ENCODE data around the gene GART.

Gene GART

DNA sequence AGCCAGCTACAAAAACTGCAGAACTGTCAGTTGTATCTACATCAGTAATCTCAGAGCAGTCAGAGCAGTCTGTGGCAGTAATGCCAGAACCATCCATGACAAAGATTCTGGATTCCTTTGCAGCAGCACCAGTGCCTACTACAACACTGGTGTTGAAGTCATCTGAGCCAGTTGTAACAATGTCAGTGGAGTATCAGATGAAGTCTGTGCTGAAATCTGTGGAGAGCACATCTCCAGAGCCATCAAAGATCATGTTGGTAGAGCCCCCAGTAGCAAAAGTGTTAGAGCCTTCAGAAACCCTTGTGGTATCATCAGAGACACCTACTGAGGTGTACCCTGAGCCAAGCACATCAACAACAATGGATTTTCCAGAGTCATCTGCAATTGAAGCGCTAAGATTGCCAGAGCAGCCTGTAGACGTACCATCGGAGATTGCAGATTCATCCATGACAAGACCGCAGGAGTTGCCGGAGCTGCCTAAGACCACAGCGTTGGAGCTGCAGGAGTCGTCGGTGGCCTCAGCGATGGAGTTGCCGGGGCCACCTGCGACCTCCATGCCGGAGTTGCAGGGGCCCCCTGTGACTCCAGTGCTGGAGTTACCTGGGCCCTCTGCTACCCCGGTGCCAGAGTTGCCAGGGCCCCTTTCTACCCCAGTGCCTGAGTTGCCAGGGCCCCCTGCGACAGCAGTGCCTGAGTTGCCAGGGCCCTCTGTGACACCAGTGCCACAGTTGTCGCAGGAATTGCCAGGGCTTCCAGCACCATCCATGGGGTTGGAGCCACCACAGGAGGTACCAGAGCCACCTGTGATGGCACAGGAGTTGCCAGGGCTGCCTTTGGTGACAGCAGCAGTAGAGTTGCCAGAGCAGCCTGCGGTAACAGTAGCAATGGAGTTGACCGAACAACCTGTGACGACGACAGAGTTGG is 8.2 kb upstream of the GART start:
- Mint-ChIP-seq H3K4me3 (no peak overlapping the region), H3K36me3 (ENCODE audit: low read depth) (peaks cover 73% of the 10 kb centered on the region), H3K9me3 (no peaks in the 10 kb centered on the region), H3K27me3 (ENCODE audit: low read depth) (no peaks in the 10 kb centered on the region), H3K27ac (no peak overlapping the region), H3K4me1 (ENCODE audit: low read depth) (peaks cover 19% of the 10 kb centered on the region)
- no peak for DNase-seq (ENCODE audit: low spot score)

- no peak for DNase-seq (ENCODE audit: low spot score)
- Mint-ChIP-seq H3K27ac (peak overlapping the region; percentile 41), H3K27me3 (ENCODE audit: low read depth) (no peaks in the 10 kb centered on the region), H3K9me3 (no peaks in the 10 kb centered on the region), H3K4me1 (ENCODE audit: low read depth) (peaks cover 18% of the 10 kb centered on the region), H3K4me3 (no peak overlapping the region), H3K36me3 (ENCODE audit: low read depth) (peaks cover 61% of the 10 kb centered on the region)
Observed at GRCh38 chr21:33546086-33546485, 4.2 kb upstream of the GART start.

GRCh38 chr21:33544451-33545195 is 2.7 kb upstream of the GART start:
- H3K27ac Mint-ChIP-seq = peak overlapping the region; percentile 100
- peaks cover 27% of the 10 kb centered on the region for H3K4me1 Mint-ChIP-seq (ENCODE audit: low read depth)
- no peaks in the 10 kb centered on the region for H3K27me3 Mint-ChIP-seq (ENCODE audit: low read depth)
- H3K9me3 Mint-ChIP-seq = no peaks in the 10 kb centered on the region
- no peak for DNase-seq (ENCODE audit: low spot score)
- H3K36me3 Mint-ChIP-seq (ENCODE audit: low read depth) = peaks cover 56% of the 10 kb centered on the region
- H3K4me3 Mint-ChIP-seq = peak overlapping the region; percentile 98

- Mint-ChIP-seq H3K4me1 (ENCODE audit: low read depth) (peaks cover 30% of the 10 kb centered on the region), H3K9me3 (no peaks in the 10 kb centered on the region), H3K27ac (peak overlapping the region; percentile 100), H3K27me3 (ENCODE audit: low read depth) (no peaks in the 10 kb centered on the region), H3K4me3 (peak overlapping the region; percentile 98), H3K36me3 (ENCODE audit: low read depth) (peaks cover 54% of the 10 kb centered on the region)
- peak; percentile 80 for DNase-seq (ENCODE audit: low spot score)
Observed at GRCh38 chr21:33543505-33544129, 1.7 kb upstream of the GART start.

- no peaks in the 10 kb centered on the region for H3K27me3 Mint-ChIP-seq (ENCODE audit: low read depth)
- H3K4me1 Mint-ChIP-seq (ENCODE audit: low read depth) = peaks cover 32% of the 10 kb centered on the region
- H3K9me3 Mint-ChIP-seq = no peaks in the 10 kb centered on the region
- peaks cover 55% of the 10 kb centered on the region for H3K36me3 Mint-ChIP-seq (ENCODE audit: low read depth)
- DNase-seq (ENCODE audit: low spot score) = peak; percentile 99
- H3K4me3 Mint-ChIP-seq = peak within 1 kb of the TSS; percentile 98
- H3K27ac Mint-ChIP-seq = peak within 1 kb of the TSS; percentile 100
Observed at GRCh38 chr21:33542640-33543504, 955 bp upstream of the GART start, which contains the start of gene SON. Gene SON, plus strand, starts transcription at chr21:33543038. Its CDS starts 55 bp downstream, at chr21:33543093.

GRCh38 chr21:33541105-33541711 is 709 bp downstream of the GART start:
- H3K36me3 Mint-ChIP-seq (ENCODE audit: low read depth) = peaks cover 64% of the 10 kb centered on the region
- H3K27me3 Mint-ChIP-seq (ENCODE audit: low read depth) = no peaks in the 10 kb centered on the region
- peaks cover 42% of the 10 kb centered on the region for H3K4me1 Mint-ChIP-seq (ENCODE audit: low read depth)
- DNase-seq (ENCODE audit: low spot score) = no peak
- H3K27ac Mint-ChIP-seq = peak overlapping the region; percentile 100
- H3K9me3 Mint-ChIP-seq = peaks cover 5% of the 10 kb centered on the region
- peak overlapping the region; percentile 98 for H3K4me3 Mint-ChIP-seq

DNA sequence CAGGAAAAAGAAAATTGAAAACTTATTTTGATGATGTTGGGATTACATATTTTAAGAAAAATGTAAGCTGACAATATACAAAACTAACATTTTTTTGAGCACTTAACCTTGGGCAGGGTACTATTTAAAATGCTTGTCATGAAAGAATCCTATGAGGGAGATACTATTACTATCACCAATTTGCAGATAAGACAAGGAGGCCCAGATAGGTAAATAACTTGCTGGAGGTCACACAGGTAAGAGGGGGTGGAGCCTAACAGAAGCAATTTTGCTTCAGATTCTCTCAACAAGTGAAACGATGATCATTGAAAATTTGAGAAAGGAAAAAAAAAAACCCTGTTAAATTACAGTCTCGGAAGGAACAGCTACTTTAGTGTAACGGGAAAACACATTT is 1.2 kb downstream of the GART start:
- H3K27me3 Mint-ChIP-seq (ENCODE audit: low read depth) = no peaks in the 10 kb centered on the region
- H3K4me1 Mint-ChIP-seq (ENCODE audit: low read depth) = peaks cover 38% of the 10 kb centered on the region
- peaks cover 5% of the 10 kb centered on the region for H3K9me3 Mint-ChIP-seq
- DNase-seq (ENCODE audit: low spot score) = no peak
- peaks cover 62% of the 10 kb centered on the region for H3K36me3 Mint-ChIP-seq (ENCODE audit: low read depth)
- peak overlapping the region; percentile 100 for H3K27ac Mint-ChIP-seq
- H3K4me3 Mint-ChIP-seq = peak overlapping the region; percentile 98

DNA sequence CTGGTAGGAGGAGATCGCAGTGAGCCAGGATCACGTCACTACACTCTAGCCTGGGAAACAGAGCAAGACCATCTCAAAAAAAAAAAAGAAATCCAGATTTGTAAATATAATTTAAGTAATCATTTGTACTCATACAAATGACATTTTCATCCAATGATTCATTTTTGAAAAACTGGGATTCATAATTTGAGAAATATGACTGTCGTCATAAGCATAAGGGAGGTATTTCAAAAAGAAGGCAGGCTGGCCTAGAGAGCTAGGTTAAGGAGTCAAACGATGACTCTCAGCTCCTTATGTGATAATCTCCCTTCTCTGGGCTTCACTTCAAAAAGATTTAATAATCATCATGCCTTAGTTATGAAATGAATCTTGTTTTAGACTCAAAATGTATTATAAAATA is 2.3 kb downstream of the GART start:
- H3K4me1 Mint-ChIP-seq (ENCODE audit: low read depth) = peaks cover 30% of the 10 kb centered on the region
- H3K4me3 Mint-ChIP-seq = no peak overlapping the region
- no peak overlapping the region for H3K27ac Mint-ChIP-seq
- H3K27me3 Mint-ChIP-seq (ENCODE audit: low read depth) = no peaks in the 10 kb centered on the region
- no peak for DNase-seq (ENCODE audit: low spot score)
- peaks cover 5% of the 10 kb centered on the region for H3K9me3 Mint-ChIP-seq
- H3K36me3 Mint-ChIP-seq (ENCODE audit: low read depth) = peaks cover 64% of the 10 kb centered on the region

- H3K27ac Mint-ChIP-seq = no peak overlapping the region
- no peak overlapping the region for H3K4me3 Mint-ChIP-seq
- H3K4me1 Mint-ChIP-seq (ENCODE audit: low read depth) = peaks cover 26% of the 10 kb centered on the region
- no peaks in the 10 kb centered on the region for H3K27me3 Mint-ChIP-seq (ENCODE audit: low read depth)
- DNase-seq (ENCODE audit: low spot score) = no peak
- H3K9me3 Mint-ChIP-seq = peaks cover 5% of the 10 kb centered on the region
- H3K36me3 Mint-ChIP-seq (ENCODE audit: low read depth) = peaks cover 64% of the 10 kb centered on the region
Observed at GRCh38 chr21:33537212-33537611, 4.7 kb downstream of the GART start.

DNA sequence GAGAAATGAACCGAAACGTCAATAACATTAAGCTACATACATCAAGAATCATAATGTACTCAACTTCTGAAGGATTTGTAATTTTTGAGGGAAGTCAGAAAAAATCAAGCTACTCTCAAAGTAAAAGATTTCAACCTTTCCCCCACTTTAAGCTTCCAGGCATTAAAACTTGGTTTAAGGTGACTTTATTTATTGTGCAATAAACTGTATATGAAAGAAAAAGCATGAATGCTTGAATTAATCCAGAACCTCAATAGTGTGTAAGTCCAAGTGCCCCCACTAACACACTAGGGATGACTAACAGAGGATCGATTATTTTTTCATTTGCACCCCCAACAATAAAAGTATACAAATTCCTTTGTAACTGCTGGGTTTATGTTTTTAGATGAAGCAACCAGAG is 10.9 kb downstream of the GART start:
- DNase-seq (ENCODE audit: low spot score) = no peak
- Mint-ChIP-seq H3K9me3 (no peaks in the 10 kb centered on the region), H3K4me1 (ENCODE audit: low read depth) (peaks cover 2% of the 10 kb centered on the region), H3K36me3 (ENCODE audit: low read depth) (peaks cover 70% of the 10 kb centered on the region), H3K4me3 (no peak overlapping the region), H3K27ac (no peak overlapping the region), H3K27me3 (ENCODE audit: low read depth) (no peaks in the 10 kb centered on the region)

GRCh38 chr21:33522953-33523349 is 19.0 kb downstream of the GART start:
- H3K27ac Mint-ChIP-seq = no peak overlapping the region
- H3K4me1 Mint-ChIP-seq (ENCODE audit: low read depth) = no peaks in the 10 kb centered on the region
- H3K9me3 Mint-ChIP-seq = no peaks in the 10 kb centered on the region
- DNase-seq (ENCODE audit: low spot score) = no peak
- peaks cover 42% of the 10 kb centered on the region for H3K36me3 Mint-ChIP-seq (ENCODE audit: low read depth)
- no peak overlapping the region for H3K4me3 Mint-ChIP-seq
- no peaks in the 10 kb centered on the region for H3K27me3 Mint-ChIP-seq (ENCODE audit: low read depth)

DNA sequence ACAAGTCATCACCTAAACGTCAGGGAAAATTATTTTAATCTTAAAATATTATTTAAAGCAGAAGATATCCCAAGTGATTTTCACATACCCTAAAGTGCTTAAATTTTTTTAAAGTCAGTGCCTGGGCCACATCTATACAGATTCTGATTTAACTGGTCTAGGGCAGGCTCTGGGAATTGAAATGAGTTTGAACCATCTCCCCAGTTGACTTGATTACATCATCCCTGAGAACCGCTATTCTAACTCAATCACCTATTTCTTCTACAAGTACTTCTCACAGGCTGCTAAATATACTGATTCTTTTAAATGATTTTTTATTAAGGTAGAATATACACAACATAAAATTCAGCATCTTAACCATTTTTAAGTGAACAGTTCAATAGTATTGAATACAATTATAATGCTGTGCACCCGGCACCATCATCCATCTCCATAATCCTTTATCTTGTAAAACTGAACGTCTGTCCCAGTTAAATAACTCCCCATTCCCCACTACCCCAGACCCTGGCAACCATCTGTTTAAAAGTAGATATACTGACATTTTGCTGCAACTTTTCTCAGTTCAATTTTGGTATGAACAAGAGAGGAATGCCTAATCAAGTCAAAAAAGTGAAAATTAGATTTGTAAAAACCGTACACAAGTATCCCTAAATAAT is 19.5 kb downstream of the GART start:
- no peak overlapping the region for H3K27ac Mint-ChIP-seq
- DNase-seq (ENCODE audit: low spot score) = no peak
- H3K27me3 Mint-ChIP-seq (ENCODE audit: low read depth) = no peaks in the 10 kb centered on the region
- H3K36me3 Mint-ChIP-seq (ENCODE audit: low read depth) = peaks cover 38% of the 10 kb centered on the region
- H3K9me3 Mint-ChIP-seq = no peaks in the 10 kb centered on the region
- H3K4me3 Mint-ChIP-seq = no peak overlapping the region
- no peaks in the 10 kb centered on the region for H3K4me1 Mint-ChIP-seq (ENCODE audit: low read depth)

Measured in T-helper 2 cell treated with Interferon-gamma antibody and Interleukin-4, amounts not matched to agents 5 μg/mL and 100 μg/mL, for 36 hours (primary cell).